IPS-15b (cell line): ENCODE data around the gene RP9.
"Not testable (repeated sequence)": the region's sequence is repeated elsewhere in the genome, so short reads cannot be mapped to it uniquely, and the experiment has no call there.

ENCODE experiments used
- H3K27me3 ChIP-seq: one replicate; pipeline ENCODE4 v1.6.1; 2013; ENCODE audit warnings: low read length; ENCODE audit not compliant: control insufficient read depth, insufficient read depth
- H3K36me3 ChIP-seq: one replicate; pipeline ENCODE4 v1.6.1; 2013; ENCODE audit warnings: low read length; ENCODE audit not compliant: control insufficient read depth, insufficient read depth
- H3K4me1 ChIP-seq: one replicate; pipeline ENCODE4 v1.6.1; 2013; ENCODE audit warnings: mild to moderate bottlenecking, low read length; ENCODE audit not compliant: control insufficient read depth, insufficient read depth
- H3K4me3 ChIP-seq: one replicate; pipeline ENCODE4 v1.5.1; 2013; ENCODE audit warnings: low read depth, low read length
- H3K9ac ChIP-seq: one replicate; pipeline ENCODE4 v1.6.1; 2013; ENCODE audit warnings: low read depth, mild to moderate bottlenecking, low read length
- H3K9me3 ChIP-seq: one replicate; pipeline ENCODE4 v1.6.1; 2013; ENCODE audit warnings: mild to moderate bottlenecking, low read length; ENCODE audit not compliant: control insufficient read depth, insufficient read depth

RP9 gene

GRCh38 chr7:33100770-33101169 lies 8.4 kb downstream of the RP9 start:
- H3K9ac ChIP-seq = no peak overlapping the region
- H3K36me3 ChIP-seq = peaks cover 17% of the 10 kb centered on the region
- H3K9me3 ChIP-seq = no peaks in the 10 kb centered on the region

GRCh38 chr7:33099154-33099940 lies 9.9 kb downstream of the RP9 start:
- Histone ChIP-seq H3K27me3 (no peaks in the 10 kb centered on the region), H3K4me1 (no peaks in the 10 kb centered on the region), H3K9me3 (no peaks in the 10 kb centered on the region), H3K4me3 (no peak overlapping the region), H3K36me3 (peaks cover 17% of the 10 kb centered on the region), H3K9ac (no peak overlapping the region)

More at GRCh38 chr7:33100770-33101169, 8.4 kb downstream of the RP9 start:
- Histone ChIP-seq H3K27me3 (no peaks in the 10 kb centered on the region), H3K4me1 (no peaks in the 10 kb centered on the region), H3K4me3 (no peak overlapping the region)

GRCh38 chr7:33094745-33095275 lies 14.4 kb downstream of the RP9 start:
- H3K27me3 ChIP-seq, H3K4me1 ChIP-seq, H3K9me3 ChIP-seq, H3K9ac ChIP-seq, H3K4me3 ChIP-seq: not testable (repeated sequence)
- H3K36me3 ChIP-seq = peaks cover 10% of the 10 kb centered on the region

- no peaks in the 10 kb centered on the region for H3K4me1 ChIP-seq
- H3K9ac ChIP-seq = no peak overlapping the region
- no peaks in the 10 kb centered on the region for H3K9me3 ChIP-seq
- no peak overlapping the region for H3K4me3 ChIP-seq
- peaks cover 2% of the 10 kb centered on the region for H3K36me3 ChIP-seq
- no peaks in the 10 kb centered on the region for H3K27me3 ChIP-seq
Observed at GRCh38 chr7:33093266-33093665, 15.9 kb downstream of the RP9 start.

- no peaks in the 10 kb centered on the region for H3K27me3 ChIP-seq
- H3K4me1 ChIP-seq = no peaks in the 10 kb centered on the region
- no peaks in the 10 kb centered on the region for H3K9me3 ChIP-seq
- H3K36me3 ChIP-seq = no peaks in the 10 kb centered on the region
- H3K4me3 ChIP-seq = no peak overlapping the region
- H3K9ac ChIP-seq = no peak overlapping the region
Observed at GRCh38 chr7:33091641-33092191, 17.5 kb downstream of the RP9 start.

GRCh38 chr7:33091111-33091531 lies 18.1 kb downstream of the RP9 start:
- Histone ChIP-seq H3K36me3 (no peaks in the 10 kb centered on the region), H3K9me3 (no peaks in the 10 kb centered on the region), H3K9ac (no peak overlapping the region), H3K27me3 (no peaks in the 10 kb centered on the region), H3K4me3 (no peak overlapping the region), H3K4me1 (no peaks in the 10 kb centered on the region)

- no peak overlapping the region for H3K4me3 ChIP-seq
- no peaks in the 10 kb centered on the region for H3K9me3 ChIP-seq
- H3K36me3 ChIP-seq = no peaks in the 10 kb centered on the region
- H3K4me1 ChIP-seq = no peaks in the 10 kb centered on the region
- H3K9ac ChIP-seq = no peak overlapping the region
- no peaks in the 10 kb centered on the region for H3K27me3 ChIP-seq
Observed at GRCh38 chr7:33089142-33089541, 20.1 kb downstream of the RP9 start.

- no peak overlapping the region for H3K4me3 ChIP-seq
- H3K9ac ChIP-seq = no peak overlapping the region
- no peaks in the 10 kb centered on the region for H3K36me3 ChIP-seq
- H3K4me1 ChIP-seq = no peaks in the 10 kb centered on the region
- H3K27me3 ChIP-seq = no peaks in the 10 kb centered on the region
- no peaks in the 10 kb centered on the region for H3K9me3 ChIP-seq
Observed at GRCh38 chr7:33087858-33088257, 21.3 kb downstream of the RP9 start.

- Histone ChIP-seq H3K36me3 (no peaks in the 10 kb centered on the region), H3K4me1 (no peaks in the 10 kb centered on the region), H3K27me3 (no peaks in the 10 kb centered on the region), H3K9ac (no peak overlapping the region), H3K4me3 (no peak overlapping the region), H3K9me3 (no peaks in the 10 kb centered on the region)
Observed at GRCh38 chr7:33087356-33087755, 21.8 kb downstream of the RP9 start.

GRCh38 chr7:33079763-33080690 lies 29.2 kb downstream of the RP9 start:
- H3K9me3 ChIP-seq = no peaks in the 10 kb centered on the region
- H3K4me3 ChIP-seq = no peak overlapping the region
- H3K27me3 ChIP-seq = no peaks in the 10 kb centered on the region
- H3K36me3 ChIP-seq = no peaks in the 10 kb centered on the region
- no peak overlapping the region for H3K9ac ChIP-seq
- peaks cover 23% of the 10 kb centered on the region for H3K4me1 ChIP-seq

GRCh38 chr7:33079096-33079495 lies 30.1 kb downstream of the RP9 start:
- H3K27me3 ChIP-seq = no peaks in the 10 kb centered on the region
- no peak overlapping the region for H3K9ac ChIP-seq
- no peaks in the 10 kb centered on the region for H3K9me3 ChIP-seq
- H3K4me1 ChIP-seq = peaks cover 23% of the 10 kb centered on the region
- no peaks in the 10 kb centered on the region for H3K36me3 ChIP-seq
- no peak overlapping the region for H3K4me3 ChIP-seq
